GM18507 (cell line): Measurements from ENCODE around the gene PATL2.
"Not testable (repeated sequence)": the region's sequence is repeated elsewhere in the genome, so short reads cannot be mapped to it uniquely, and the experiment has no call there.

ENCODE experiments used
- DNase-seq: peaks from one replicate; pipeline ENCODE4 v3.0.0; 2011; ENCODE audit warnings: low read depth; ENCODE audit not compliant: insufficient read length; ENCODE audit errors: extremely low spot score
- FAIRE-seq: peaks from 2 replicates; lab custom pipeline; 2011; peaks lifted over from hg19 to GRCh38; lab: Jason Lieb, UNC

Gene PATL2

DNA sequence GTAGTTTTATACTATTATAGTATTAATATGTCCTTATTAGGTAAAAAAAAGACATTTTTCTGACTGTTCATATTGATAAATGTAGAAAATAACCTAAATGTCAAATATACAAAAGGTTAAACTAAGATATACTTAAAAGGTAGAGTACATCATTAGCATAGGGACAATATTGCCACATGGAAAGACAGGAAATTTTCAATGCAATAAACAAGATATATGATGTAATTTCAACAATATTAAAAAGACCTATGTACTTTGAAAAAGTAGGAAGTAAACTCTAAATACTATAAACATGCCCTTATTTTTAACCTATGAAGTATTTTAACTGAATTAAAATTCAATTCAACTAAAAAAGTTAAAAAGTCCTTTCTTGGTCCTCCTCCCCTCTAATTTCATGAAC is 49.5 kb downstream of the PATL2 start:
- FAIRE-seq (no peak), DNase-seq (no peak)

DNA sequence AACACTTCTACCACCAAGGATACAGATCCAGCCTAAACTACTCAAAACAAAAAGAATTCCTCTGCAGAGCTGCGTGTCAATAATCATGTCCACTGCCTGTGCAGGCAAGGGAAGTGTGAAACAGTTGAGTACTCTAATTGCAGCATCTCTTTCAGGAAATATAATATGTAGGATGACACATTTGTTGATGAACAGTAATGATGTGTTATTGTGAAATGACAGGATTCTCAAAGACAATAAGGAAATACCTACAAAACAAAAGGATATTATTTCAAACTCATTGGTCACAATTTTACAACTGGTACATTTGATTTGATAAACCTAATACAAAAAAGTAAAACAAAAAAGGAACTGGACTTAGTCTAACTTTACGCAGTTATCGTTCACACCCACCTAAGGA is 52.1 kb downstream of the PATL2 start:
- FAIRE-seq (no peak), DNase-seq (no peak)

DNA sequence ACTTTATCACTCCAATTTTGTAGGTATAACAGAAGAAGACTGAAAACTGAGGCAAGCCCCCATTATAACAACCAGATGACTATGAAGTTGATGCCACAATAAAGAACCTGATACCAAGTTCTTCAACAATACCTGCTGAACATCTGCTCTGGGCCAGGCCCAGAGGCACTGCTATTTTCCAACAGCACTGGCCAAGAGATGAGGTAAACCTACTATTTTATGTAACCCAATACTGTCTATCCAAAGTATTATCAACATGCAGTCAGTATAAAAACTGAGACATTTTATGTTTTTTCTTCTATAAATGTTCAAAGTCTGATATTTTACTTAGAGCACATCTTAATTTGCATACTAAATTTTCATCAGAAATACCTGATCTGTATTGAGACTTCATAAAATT is 53.7 kb downstream of the PATL2 start:
- FAIRE-seq (no peak), DNase-seq (no peak)

DNA sequence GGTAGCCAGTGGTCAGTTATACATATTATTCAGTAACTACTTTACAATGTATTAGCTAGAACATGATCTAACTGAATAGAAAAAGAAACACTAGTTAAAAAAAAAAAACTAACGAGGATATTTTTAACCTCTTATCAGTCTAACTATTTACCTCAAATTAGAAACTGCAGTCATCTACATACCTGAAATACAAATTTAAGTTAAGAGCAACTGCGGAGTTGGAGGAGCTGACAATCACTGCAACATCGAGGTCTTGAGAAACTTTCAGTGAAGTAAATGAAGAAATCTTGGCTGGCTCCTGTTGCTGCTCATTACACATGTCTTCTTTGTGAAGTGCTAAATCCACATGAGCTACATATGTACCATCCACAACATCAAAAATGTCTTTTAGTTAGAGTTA is 54.2 kb downstream of the PATL2 start:
- DNase-seq, result no peak
- FAIRE-seq, result no peak

DNA sequence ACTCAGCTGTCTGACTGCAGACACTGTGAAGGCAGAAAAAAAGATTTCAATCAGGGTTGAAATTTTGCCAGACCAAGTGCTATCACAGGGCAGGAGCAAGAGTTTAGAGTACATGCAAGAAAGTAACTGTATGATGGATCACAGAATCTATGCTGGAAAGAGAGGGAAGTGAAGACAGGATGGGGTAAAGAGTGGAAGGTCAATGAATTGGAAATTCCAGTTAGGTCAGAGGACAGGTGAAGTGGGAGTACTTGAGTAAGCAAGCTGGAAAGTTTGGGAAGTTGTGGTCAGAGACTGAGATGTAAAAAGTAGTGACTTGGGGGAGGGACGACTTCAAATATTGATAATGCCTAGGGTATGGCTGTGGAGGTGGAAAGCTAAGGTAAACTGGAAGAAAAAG is 54.8 kb downstream of the PATL2 start:
- FAIRE-seq (peak; percentile 26), DNase-seq (no peak)

DNA sequence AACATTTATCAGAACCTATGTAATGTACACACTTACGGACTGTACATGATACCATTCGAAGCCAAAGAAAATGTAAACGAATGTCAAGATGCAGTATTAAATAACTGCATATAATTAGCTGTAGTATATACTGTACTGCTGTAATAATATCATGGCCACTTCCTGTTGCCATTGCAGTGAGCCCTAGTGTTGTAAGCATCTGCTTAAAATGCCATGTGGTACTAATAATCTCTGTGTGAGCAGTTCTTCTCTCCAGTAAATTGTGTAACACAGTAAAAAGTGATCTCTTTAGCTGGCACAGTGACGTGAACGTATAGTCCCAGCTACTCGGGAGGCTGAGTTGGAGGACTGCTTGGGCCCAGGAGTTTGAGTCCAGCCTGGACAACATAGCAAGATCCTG is 56.3 kb downstream of the PATL2 start:
- no peak for DNase-seq

DNA sequence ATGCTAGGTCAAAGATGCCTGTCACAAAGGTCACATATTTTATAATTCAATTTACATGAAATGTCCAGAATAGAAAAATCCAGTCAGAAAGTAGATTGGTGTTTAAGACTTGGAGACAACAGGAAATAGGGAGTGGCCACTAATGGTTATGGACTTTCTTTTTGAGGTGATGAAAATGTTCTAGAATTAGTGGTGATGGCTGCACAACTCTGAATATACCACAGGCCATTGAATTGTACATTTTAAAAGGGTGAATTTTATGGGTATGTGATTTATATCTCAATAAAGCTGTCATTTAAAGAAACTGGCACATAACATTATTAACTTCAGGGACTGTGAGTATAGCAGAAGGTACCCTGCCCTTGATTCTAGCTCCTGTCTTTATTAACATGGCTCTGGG is 63.5 kb downstream of the PATL2 start:
- no peak for FAIRE-seq
- no peak for DNase-seq

More for the DNA sequence above, 56.3 kb downstream of the PATL2 start:
- no peak for FAIRE-seq

DNA sequence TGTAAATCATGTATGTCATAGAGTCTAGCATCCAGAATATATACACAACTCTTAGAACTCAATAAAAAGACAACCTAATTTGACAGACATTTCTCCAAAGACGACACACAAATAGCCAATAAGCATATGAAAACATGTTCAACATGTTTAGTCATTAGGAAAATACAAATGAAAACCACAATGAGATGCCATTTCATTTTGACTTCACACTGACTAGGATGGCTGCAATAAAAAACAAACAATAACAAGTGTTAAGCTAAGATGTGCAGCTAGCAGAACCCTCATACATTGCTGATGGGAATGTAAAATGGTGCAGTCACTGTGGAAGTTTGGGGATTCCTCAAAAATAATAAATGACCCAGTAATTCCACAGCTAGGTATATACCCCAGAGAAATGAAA is 64.1 kb downstream of the PATL2 start:
- FAIRE-seq, result no peak
- DNase-seq, result no peak

DNA sequence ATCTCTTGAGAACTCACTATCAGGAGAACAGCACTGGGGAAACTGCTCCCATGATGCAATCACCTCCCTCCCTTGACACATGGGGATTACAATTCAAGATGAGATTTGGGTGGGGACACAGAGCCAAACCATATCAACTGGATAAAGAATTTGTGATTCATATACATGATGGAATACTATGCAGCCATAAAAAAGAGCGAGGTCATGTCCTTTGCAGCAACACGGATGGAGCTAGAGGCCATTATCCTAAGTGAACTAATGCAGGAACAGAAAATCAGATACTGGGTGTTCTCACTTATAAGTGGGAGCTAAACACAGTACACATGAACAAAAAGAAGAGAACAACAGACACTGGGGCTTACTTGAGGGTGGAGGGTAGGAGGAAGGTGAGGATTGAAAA is 64.7 kb downstream of the PATL2 start:
- DNase-seq, result no peak
- FAIRE-seq, result no peak

DNA sequence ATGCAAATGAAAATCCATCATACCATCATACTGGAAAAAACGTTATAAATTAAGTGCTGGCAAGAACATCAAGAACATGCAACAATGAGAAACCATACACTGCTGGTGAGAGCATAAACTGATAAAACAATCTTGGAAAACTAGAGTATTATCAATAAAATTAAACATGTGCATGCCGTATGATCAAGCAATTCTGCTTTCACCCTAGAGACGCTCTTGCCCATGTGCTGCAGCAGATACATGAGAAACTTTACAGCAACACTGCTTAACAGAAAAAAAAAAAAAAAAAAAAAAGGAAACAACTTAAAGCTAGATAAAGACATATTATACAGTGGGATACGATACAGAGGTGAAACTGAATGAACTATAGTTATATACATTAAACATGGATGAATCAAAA is 69.5 kb downstream of the PATL2 start:
- DNase-seq (no peak), FAIRE-seq (no peak)

DNA sequence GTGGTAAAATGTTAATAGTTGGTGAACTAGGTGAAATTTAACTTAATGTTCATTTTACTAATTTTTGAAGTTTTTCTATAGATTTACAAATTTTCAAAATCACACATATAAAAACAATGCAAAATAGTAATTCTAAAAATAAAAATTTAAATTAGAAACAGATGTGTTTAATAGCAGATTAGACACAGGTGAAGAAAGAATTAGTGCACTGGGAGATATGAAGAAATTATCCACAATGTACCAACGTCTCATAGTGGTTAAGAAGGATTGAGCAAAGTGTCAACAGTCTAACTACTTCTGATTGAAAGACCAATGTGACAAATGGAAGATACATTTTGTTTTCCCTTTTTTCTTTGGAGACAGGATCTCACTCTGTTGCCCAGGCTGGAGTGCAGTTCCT is 74.1 kb downstream of the PATL2 start:
- FAIRE-seq (no peak), DNase-seq (no peak)

DNA sequence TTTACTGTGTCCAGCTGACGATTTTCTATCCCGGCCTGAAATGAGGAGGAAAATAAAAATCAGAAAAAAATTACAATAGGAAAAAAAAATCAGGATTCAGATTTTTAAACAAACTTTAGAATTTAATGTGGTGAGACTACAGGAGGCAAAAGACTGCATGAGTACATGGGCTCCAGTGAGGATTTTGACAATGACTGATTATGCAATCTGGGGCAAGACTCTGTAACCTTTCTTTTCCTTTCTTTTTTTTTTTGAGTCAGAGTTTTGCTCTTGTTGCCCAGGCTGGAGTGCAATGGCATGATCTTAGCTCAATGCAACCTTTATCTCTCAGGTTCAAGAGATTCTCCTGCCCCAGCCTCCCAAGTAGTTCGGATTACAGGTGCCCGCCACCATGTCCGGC is 77.5 kb downstream of the PATL2 start:
- DNase-seq (no peak), FAIRE-seq (no peak)

DNA sequence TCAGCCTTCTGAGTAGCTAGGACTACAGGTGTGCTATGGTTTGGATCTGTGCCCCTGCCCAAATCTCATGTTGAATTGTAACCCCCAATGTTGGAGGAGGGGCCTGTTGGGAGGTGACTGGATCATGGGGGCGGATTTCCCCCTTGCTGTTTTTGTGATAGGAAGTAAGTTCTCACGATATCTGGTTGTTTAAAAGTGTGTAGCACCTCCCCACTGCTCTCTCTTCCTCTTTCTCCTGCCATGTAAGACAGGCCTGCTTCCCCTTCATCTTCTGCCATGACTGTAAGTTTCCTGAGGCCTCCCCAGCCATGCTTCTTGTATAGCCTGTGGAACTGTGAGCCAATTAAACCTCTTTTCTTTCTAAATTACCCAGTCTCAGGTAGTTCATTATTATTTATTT is 85.8 kb downstream of the PATL2 start:
- FAIRE-seq, result peak; percentile 49
- not testable (repeated sequence) for DNase-seq

DNA sequence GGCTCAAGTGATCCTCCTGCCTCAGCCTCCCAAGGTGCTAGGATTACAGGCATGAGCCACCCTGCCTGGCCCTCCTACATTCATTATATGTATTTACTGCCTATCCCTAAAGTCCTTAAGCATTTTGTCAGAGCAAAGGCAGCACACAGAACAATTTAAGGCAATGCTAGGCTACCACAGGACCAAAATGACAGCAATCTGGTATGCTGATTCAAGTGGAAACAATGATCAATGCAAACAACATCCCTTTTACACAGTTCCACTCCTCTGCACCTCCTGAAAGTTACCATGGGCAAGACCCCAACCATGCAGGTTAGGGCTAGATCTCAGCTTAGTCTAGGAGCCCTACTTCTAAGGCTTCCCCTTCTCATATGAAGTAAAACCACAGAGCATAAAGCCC is 87.9 kb downstream of the PATL2 start:
- DNase-seq (no peak), FAIRE-seq (no peak)

DNA sequence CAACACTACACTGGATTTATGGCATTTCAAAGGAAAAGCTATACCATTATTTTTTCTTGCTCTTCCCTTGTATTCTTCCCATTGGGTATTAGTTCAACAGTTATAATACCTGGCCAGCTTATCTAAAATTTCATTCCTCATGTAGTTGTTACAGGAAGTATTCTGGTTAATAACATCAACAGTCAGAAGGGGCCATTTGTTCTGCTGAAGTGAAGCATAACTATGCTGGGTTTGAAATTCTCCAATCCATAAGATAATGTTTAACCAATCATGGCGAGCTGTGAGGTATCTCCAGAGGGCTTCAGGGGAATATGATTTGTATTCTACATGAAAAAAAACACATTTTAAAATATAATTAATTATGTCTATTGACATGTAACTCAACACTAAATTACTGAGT is 91.0 kb downstream of the PATL2 start:
- DNase-seq (no peak), FAIRE-seq (no peak)

DNA sequence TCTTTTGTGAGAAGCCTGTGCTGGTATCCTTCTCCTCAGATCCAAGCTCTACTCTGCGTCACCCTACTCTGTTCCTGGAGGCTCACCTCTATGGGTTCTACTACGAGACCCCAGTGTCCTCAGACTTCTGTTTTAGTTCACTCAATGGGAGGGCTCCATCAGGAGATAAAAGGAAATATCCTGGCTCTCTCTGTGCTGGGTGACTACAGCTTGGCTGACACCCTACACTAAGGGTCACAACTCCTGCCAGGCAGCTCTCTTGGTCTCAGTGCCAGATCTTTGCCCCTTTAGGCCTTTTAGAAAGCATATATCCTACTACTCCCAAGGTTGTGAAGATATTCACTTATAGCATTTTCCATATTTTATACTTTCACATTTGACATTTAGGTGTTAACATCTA is 94.1 kb downstream of the PATL2 start:
- no peak for FAIRE-seq
- DNase-seq, result no peak
